Activated CD4-positive, alpha-beta T cell treated with anti-CD3 and anti-CD28 coated beads for 24 hours (primary cell): ENCODE results near the gene HILPDA.
"Not testable (repeated sequence)": the region's sequence is repeated elsewhere in the genome, so short reads cannot be mapped to it uniquely, and the experiment has no call there.

Experiments used
- DNase-seq, 2 donors: peaks; one replicate each; pipeline ENCODE4 v3.0.0-alpha.2; 2020; ENCODE audit warnings: low read depth in 2 of 2

The HILPDA gene

DNA sequence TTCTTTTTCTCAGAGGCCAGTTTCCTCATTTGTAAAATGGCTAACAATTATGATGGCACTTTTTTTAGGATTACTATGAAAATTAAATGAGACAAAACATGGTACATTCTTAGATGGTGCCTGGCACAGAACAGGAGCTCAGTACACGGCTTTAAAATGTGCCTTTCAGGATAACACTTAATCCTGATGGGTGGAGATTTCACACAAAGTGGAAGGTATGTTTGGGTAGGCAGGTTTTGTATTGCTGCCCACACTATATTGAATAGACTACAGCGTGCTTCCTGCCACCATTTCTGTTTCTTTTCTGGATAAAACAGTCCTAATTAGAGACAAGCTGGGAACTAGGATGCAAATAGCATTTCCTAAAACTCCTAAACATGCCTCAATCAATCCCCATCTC is 23.9 kb upstream of the HILPDA start:
- no peak for DNase-seq

DNA sequence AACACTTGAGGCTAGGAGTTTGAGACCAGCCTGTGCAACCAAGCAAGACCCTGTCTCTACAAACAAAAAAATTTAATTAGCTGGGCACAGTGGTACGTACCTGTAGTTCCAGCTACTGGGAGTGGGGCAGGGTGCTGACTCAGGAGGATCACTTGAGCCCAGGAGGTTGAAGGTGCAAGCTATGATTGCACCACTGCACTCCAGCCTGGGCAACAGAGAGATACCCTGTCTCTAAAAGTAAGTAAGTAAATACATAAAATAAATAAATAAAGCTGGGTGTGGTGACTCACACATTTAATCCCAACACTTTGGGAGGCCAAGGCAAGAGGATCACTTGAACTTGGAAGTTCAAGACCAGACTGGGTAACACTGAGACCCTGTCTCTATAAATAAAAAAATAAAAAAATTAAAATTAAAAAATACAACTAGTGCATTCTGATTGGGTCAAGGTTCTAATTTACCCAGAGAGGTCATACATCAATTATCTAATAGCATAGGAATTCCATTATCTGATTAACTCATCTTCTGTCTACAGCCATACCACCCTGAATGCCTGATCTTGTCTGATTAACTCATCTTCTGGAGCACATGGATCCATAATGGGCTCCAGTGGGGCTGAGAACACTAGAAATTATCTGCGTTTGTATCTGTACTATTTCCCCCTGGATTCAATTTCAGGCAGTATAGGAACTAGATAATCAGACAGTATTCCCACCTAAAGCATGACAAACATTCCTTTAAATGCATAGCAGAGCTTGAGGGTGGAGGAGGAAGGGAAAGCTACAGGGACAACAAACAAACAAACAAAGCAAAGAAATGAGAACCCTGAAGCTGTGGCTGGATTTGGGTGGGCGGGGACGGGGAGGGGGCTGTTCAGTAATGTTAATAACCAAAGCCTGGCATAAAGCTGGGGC is 21.0 kb upstream of the HILPDA start:
- no peak for DNase-seq

DNA sequence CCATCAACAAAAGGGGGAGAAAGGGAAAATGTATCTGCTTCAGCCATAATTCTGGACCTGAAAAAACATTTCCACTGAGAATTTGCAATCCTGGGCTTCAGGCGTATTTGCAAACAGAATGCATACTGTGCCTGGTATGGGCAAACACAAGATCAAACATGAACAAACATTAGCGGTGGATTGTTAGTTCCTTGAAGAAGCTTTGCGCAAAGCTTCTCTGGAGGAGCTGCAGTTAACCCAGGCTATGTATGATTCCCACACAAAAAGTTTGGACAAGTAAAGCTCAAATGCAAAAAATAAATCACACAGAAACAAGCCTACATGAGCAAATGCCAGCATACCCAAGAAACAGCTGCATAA is 20.4 kb upstream of the HILPDA start:
- no peak for DNase-seq

DNA sequence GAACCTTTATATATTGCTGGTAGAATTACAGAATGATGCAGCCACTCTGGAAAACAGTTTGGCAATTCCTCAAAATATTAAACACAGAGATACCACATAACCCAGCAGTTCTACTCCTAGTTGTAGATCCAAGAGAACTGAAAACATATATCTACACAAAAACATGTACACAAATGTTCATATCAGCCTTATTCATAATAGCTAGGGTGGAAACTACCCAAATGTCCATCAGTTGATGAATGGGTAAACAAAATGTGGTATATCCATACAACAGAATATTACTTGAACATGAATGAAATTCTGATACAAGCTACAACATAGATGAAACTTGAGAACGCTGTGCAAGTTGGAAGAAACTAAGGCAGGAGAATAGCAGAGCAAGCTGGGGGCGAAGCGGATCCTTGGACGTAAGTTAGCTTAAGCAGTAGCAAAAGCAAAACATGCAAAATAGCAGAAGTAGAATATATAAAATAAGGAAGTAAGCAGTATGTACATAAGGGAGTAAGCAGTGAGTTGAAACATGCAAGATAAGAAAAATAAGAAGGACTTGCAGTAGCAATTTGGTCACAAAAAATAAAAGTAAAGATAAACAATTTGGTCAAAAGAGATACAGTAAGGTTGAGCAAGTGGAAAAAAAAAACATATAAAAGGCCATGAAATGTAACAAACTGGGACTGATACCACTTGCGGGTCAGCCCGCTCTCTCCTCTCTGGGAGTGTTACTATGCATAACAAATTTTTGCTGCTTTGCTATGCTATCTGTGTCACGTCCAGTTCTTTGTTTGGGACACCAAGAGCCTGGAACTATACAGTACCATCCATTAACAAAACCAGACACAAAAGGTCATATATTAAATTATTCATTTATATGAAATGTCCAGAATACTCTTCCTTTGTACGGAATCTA is 18.0 kb upstream of the HILPDA start:
- DNase-seq: no peak

DNA sequence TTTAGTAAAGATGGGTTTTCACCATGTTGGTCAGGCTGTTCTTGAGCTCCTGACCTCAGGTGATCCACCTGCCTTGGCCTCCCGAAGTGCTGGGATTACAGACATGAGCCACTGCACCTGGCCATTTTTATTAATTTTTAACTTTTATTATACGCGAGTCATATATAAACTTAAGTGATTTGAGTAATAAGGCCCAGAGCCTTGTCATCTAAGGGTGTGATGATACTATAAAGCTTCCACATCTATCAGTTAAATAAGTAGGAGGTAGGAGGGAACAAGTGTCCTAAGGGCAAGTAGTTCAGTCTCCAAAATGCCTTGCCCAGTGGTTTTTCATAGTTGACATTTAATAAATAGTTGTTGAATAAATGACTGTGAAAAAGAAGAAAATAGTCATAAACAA is 13.3 kb upstream of the HILPDA start:
- no peak for DNase-seq

DNA sequence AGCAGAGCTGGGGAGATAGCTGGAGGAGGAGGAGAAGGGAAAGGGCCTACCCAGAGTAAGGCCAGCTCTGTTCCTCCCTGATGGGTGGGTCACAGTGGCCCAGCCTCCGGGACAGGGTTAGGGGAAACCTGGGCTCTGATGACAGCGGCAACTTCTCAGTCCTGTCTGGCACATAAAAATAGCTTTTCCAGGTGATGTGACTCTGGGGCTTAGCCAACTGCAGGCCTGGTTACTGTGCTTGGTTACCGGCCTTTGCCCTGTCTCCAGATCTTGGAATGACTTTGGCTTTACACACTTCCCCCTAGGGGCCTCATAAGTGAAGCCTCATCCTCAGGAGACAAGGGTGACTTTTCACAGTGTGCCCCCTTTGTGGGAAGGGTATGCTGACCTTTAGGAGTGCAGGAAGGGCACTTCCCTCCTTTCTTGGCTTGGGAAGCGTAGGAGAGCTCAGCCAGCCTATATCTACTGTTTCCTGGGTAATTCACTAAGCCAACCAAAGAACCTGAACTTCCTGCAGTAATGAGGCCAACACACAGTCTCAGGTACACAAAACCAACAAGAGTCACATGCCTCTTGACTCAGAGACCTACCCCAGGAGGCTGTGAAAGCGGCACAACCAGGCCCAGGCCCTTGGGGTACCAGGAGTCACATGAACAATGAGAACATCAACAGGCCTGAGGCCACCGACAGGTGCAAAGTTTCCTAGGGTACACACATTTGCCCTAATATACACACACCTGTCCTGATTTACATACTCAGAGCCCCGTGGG is 11.7 kb upstream of the HILPDA start:
- no peak for DNase-seq

DNA sequence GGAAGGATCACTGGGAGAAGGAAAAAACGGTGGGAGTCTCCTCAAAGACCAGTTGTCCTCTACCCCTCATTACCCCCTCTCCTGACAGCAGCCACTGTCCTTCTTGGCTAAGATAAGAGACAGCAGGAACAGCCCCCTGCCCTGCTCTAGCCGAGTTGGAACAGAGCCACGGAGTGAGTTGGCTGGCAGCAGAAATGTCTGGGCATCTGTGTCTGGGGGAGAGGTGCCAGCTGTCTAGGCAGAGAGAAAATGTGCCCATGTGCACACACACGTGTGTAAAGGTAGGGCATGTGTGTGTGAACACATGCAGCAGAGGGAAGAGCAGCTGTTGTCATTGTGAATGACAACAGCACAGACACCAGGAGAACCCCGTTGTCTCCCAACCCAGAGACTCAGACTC is 9.4 kb upstream of the HILPDA start:
- DNase-seq: no peak

DNA sequence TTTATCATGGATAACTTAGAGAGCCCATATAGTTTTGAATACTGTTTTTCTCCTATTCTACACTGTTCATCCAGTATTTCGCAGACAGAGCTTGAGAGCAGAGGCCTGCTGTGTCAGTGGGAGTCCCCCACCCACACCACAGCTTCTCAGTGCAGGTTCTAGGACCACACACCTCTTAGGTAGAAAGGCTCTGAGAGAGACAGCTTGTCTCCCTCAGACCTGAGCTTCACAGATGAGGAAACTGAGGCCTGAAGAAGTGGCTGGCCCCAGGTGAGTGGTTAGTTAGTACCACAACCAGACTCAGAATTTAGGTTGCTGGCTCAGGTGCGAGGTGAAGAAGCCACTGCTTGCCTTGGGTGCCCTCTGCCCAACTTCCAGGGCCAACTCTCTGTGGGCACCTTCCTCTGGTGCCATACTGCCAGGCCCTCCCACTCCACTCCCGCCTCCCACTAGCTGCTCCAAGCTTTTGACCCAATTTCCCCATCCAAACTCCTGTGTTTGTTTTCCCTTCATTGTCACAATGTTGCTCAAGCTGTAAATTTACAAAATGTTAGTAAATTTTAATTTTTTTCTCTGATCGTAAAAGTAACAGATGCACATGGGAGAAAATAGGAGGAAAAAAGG is 7.6 kb upstream of the HILPDA start:
- DNase-seq: no peak

DNA sequence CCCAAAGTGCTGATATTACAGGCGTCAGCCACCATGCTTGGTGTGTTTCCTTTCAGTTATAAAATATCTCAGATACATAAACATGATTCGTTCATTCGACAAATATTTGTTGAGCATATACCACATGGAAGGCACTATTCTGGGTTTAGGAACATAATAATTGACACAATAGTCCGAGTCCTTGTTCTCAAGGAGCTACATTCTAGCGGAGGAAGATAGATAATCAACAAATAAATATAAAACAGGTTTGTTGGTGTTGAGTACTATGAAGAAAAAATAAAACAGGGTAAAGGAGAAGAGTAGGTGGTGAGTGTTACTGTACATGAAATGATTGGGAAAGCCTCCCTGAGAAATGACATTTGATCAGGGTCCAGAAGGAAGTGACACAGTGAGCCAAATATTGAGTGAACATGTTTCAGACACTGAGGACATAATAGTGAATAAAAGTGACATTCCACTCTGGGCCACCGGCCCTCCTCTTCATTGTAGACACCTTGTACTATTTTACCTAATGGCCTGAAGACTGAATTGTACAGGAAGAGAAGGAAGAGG is 6.9 kb upstream of the HILPDA start:
- no peak for DNase-seq

DNA sequence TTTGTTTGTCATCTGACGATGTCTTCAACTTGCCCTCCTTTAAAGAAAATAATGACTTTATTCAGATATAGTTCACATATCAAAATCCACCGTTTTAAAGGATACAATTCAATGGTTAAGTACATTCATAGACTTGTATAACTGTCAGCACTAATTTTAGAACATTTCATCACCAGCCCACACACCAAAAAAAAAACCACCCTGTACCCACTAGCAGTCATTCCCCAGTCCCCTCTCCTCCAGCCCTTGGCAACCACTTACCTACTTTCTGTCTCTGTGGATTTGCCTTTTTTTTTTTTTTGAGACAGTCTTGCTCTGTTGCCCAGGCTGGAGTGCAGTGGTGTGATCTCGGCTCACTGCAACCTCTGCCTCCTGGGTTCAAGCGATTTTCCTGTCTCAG is 5.3 kb upstream of the HILPDA start:
- DNase-seq: no peak

DNA sequence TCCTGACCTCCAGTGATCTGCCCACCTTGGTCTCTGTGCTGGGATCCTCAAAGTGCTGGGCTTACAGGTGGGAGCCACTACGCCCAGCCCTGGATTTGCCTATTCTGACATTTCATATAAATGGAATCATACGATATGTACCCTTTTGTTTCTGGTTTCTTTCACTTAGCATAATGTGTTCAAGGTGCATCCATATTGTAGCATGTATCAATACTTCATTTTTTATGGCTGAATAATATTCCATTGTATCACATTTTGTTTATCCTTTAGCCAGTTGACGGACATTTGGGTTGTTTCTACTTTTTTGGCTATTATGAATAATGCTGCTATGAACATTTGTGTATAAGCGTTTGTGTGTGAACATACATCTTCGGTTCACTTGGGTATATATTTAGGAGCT is 4.8 kb upstream of the HILPDA start:
- DNase-seq: no peak

DNA sequence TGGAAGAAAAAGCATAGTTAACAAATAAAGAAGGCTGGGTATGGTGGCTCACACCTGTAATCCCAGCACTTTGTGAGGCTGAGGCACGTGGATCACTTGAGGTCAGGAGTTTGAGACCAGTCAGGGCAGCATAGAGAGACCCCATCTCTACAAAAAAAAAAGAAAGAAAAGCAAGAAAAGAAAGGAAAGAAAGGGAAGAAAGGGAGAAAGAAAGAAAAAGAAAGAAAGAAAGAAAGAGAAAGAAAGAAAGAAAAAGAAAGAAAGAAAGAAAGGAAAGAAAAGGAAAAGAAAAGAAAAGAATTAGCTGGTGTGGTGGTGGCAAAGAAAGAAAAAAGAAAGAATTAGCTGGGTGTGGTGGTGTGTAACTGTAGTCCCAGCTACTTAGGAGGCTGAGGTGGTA is 3.1 kb upstream of the HILPDA start:
- no peak for DNase-seq

DNA sequence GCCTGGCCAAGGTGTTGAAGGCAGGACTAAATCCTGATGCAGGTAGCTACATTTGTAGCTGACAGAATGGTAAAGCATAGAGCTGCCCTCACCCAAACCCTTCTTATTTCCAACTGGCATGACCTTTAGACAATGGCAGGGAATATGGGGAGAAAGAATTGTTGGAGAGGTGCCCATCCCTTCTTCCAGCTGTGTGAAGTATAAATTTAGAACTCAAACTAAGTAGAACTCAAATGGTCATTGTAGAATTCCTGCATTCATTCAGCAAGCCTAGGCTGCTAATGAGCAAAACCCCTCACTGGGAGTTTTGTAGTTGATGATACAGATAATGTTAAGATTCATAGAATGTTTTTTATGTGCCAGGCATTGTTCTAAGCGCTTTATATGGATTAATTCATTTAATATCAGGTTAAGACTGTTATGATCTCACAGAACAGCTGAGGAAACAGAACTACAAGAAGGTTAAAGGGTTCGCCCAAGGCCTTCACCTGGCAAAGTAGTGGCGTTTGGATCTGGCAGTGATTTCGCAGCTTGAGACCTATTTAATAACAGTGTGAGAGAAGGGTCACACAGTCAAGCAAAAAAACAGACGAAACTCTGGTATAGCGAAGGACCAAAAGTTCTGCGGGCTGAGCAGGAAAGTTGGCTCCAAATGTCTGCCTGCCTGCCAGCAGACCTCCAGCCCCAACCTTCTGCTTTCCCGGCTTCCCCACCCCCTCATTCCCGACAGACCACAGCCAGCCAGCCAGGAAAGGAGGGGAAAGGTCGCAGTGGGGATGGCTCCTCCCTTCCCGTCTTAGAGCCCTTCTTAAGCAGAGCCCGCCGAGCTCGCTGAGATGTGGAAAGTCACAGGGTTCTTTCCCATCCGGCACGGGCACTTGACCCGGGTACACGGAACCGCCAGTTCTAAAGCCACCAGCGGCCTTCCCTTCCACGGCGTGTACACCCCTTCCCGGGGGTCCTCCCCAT is 1.6 kb upstream of the HILPDA start:
- DNase-seq: no peak

DNA sequence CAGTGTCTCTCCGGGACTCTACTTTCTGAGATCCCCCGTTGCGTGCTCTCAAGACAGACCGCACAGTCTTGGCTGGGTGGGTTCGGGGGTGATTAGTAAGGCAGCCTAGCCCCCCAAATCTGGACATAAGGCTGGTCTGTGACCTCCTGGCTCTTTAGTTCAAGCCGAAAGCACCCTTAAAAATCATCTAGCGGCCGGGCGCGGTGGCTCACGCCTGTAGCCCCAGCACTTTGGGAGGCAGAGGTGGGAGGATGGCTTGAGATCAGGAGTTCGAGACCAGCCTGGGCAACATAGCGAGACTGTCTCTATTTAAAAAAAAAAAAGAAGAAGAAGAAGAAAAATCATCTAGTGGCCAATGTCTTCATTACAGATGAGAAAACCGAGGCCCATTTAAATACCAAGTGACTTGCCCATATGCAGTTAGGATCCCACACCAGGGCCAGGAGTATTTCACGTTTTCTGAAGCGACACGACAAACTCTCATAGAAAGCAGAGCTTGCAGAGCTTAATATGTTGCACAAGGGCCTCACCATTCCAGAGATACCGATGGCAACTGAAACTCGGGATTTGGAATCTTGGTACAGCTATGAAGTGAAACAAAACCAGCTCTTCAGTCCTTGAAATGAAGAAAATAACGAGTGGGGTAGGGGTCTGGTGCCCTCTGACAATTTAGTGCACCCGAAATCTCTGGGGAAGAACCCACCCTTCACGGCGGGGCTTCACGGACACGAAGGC is 703 bp upstream of the HILPDA start:
- DNase-seq: no peak

DNA sequence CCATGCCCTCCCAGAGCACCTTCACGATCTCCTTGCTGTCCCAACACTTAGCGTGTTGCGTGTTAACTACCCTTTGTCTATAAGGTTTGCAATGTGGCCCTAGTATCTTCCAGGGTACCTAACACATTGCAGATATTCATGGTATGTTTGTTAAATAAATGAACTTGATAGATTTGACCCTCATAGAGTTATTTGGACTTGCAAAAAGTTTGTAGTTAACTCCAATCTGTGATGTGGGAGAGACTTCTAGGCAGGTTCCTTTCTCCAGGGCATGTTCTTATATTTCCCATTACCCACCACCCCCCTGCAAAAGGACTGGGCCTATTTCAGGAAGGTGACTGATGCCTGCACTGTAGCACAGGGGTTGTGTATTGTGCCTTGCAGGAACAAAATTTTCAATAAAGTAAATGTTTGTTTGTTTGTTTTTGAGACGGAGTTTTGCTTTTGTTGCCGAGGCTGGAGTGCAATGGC is 612 bp downstream of the HILPDA start:
- DNase-seq: no peak

DNA sequence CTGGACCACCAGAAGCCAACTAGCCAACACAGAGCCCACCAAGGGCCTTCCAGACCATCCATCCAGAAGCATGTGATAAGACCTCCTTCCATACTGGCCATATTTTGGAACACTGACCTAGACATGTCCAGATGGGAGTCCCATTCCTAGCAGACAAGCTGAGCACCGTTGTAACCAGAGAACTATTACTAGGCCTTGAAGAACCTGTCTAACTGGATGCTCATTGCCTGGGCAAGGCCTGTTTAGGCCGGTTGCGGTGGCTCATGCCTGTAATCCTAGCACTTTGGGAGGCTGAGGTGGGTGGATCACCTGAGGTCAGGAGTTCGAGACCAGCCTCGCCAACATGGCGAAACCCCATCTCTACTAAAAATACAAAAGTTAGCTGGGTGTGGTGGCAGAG is 1.7 kb downstream of the HILPDA start:
- DNase-seq: not testable (repeated sequence)

DNA sequence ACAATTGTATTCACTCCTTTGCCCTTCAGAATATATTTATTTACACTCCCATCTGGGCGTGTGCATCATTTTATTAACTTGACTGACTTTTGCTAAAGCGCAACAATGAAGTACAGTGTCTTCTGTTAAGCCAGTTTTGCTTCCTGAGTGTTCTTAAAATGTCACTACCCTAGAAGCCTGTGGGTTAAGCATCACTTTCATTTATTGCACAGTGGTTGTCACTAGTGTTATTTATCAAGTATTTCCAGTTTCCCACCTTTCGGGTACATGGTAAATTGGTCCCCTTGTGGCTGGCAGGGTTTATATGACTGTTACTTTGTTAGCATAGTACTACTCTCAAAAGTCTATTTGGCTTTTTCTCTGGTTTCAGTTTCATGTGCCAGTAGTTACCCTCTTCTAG is 3.3 kb downstream of the HILPDA start:
- peak in 1 of 2 donors; percentile 21 for DNase-seq

DNA sequence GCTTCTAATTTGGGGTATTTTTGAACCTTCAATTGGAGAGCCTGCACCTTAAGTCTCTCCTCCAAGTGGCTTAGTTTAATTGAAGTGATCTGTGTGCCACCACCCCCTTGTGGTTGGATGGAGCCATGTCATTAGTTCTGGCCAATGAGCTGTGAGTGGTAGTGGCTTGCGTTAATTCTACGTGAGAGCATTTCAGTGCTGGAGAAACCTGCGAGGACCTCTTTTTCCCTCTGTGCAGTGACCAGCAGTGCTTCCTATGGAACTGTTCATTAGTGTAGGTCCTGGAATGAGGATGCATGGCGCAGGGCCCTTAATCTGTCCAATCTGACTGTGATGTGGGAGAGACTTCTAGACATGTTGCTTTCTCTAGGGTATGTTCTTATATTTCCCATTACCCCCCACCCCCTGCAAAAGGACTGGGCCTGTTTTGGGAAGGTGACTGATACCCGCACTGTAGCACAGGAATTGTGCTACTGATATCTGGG is 3.8 kb downstream of the HILPDA start:
- DNase-seq: peak in 1 of 2 donors; percentile 40

DNA sequence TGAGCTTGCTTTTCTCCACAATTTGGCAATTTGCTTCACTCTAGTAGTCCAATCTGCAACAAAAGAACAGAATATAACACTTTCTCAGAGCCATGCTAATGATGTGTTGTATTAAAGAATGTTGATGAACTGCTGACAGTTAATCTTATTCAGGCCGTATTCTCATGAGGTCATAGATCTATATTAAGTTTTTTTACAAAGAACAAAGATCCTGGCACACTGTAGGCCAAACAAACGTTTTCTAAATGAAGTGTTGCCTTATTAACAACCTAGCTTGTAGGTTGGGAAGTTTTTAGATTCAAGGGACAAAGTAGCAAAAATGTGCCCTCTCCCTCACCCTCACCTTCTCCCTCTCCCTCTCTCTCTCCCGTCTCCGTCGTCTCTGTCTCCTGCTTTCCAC is 6.8 kb downstream of the HILPDA start:
- DNase-seq: no peak
